ENCODE results near the gene TMCC2. TPM values are rescaled to one million over a fixed set of nuclear protein-coding genes. Genes with fewer than 3 reads are reported as not detected.
"Not testable (repeated sequence)": the region's sequence is repeated elsewhere in the genome, so short reads cannot be mapped to it uniquely, and the experiment has no call there.

TMCC2 gene
- total RNA-seq: 13.4 and 14.0 TPM in 2 replicates

DNA sequence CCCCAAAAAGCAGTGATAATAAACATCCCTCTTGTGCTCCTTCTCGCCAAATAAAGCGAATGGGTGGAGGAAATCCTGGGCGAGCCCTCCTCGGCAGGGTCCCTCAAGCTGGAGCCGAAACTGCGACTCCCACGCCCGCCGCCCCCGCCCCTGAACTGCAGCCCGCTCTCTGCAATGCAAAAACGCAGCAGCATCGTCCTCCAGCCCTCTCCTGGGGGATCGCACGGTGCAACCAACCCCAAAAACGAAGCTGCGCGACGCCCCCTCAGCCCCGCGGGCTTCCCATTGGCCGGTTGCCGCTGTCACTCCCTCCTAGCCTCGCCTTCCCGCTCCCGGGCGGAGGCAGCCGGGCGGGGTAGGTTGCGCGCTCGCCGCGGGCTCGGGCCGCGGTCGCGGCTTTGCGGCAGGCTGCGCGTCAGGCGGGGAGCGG, at the start of gene TMCC2:
Gene TMCC2 (plus strand): TSS at position 363 of the 430 bp plus-strand sequence. CDS start 619 bp downstream, outside the sequence.
- intact Hi-C loops (cut with micrococcal nuclease): loop anchor here (1.0 to 2.0 kb wide), 3 partner anchors 16 to 28 kb away; partner anchors contain the start of gene DSTYK

DNA sequence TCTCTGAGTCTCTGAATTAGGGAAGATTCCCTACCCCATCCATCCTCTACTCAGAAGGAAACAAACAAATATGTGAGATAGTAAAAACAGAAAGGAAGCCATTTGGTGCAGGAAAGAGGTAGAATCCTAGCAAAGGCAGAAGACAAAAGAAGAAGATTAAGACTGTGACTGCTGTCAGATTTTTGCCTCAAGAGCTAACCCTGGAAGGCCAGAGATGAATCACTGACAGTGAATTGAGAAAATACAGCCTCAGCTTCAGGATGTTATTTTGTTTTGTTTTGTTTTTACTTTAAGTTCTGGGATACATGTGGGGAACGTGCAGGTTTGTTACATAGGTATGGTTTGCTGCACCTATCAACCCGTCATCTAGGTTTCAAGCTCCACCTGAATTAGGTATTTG, 47.9 kb upstream of the TMCC2 start:
- Mint-ChIP-seq H3K9me3 (no peaks in the 10 kb centered on the region), H3K27ac (no peak overlapping the region), H3K4me3 (ENCODE audit: low read depth) (no peak overlapping the region), H3K4me1 (ENCODE audit: low read depth) (peaks cover 16% of the 10 kb centered on the region), H3K36me3 (ENCODE audit: low read depth) (peaks cover 54% of the 10 kb centered on the region), H3K27me3 (ENCODE audit: low read depth) (no peaks in the 10 kb centered on the region)
- intact Hi-C loops (cut with micrococcal nuclease): no loop called here
- DNase-seq (ENCODE audit: low spot score): no peak

More for the DNA sequence above, at the start of gene TMCC2:
- peaks cover 39% of the 10 kb centered on the region for H3K4me1 Mint-ChIP-seq (ENCODE audit: low read depth)
- H3K9me3 Mint-ChIP-seq: no peaks in the 10 kb centered on the region
- no peaks in the 10 kb centered on the region for H3K36me3 Mint-ChIP-seq (ENCODE audit: low read depth)
- peak; percentile 75 for DNase-seq (ENCODE audit: low spot score)
- peak within 1 kb of the TSS; percentile 97 for H3K4me3 Mint-ChIP-seq (ENCODE audit: low read depth)
- H3K27me3 Mint-ChIP-seq (ENCODE audit: low read depth): peaks cover 30% of the 10 kb centered on the region
- peak within 1 kb of the TSS; percentile 85 for H3K27ac Mint-ChIP-seq

DNA sequence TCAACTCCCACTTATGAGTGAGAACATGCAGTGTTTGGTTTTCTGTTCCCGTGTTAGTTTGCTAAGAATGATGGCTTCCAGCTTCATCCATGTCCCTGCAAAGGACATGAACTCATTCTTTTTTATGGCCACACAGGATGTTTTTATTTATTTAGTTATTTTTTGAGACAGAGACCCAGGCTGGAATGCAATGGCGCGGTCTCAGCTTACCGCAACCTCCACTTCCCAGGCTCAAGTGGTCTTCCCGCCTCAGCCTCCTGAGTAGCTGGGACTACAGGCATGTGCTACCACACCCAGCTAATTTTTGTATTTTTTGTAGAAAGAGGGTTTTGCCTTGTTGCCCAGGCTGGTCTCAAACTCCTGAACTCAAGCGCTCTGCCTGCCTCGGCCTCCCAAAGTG, 47.4 kb upstream of the TMCC2 start:
- Mint-ChIP-seq H3K4me1 (ENCODE audit: low read depth) (peaks cover 17% of the 10 kb centered on the region), H3K36me3 (ENCODE audit: low read depth) (peaks cover 55% of the 10 kb centered on the region)
- intact Hi-C loops (cut with micrococcal nuclease); H3K27me3 Mint-ChIP-seq (ENCODE audit: low read depth); DNase-seq (ENCODE audit: low spot score); H3K9me3 Mint-ChIP-seq; H3K27ac Mint-ChIP-seq; H3K4me3 Mint-ChIP-seq (ENCODE audit: low read depth): not testable (repeated sequence)

- Mint-ChIP-seq H3K36me3 (ENCODE audit: low read depth) (peaks cover 66% of the 10 kb centered on the region), H3K27ac (no peak overlapping the region), H3K4me3 (ENCODE audit: low read depth) (no peak overlapping the region), H3K4me1 (ENCODE audit: low read depth) (peaks cover 37% of the 10 kb centered on the region), H3K27me3 (ENCODE audit: low read depth) (no peaks in the 10 kb centered on the region), H3K9me3 (no peaks in the 10 kb centered on the region)
- DNase-seq (ENCODE audit: low spot score): no peak
- intact Hi-C loops (cut with micrococcal nuclease): no loop called here
Observed at GRCh38 chr1:205182930-205183329, 44.8 kb upstream of the TMCC2 start.

GRCh38 chr1:205183676-205184335, 43.9 kb upstream of the TMCC2 start:
- peaks cover 64% of the 10 kb centered on the region for H3K36me3 Mint-ChIP-seq (ENCODE audit: low read depth)
- H3K4me3 Mint-ChIP-seq (ENCODE audit: low read depth): no peak overlapping the region
- no peak for DNase-seq (ENCODE audit: low spot score)
- intact Hi-C loops (cut with micrococcal nuclease): no loop called here
- no peaks in the 10 kb centered on the region for H3K9me3 Mint-ChIP-seq
- H3K4me1 Mint-ChIP-seq (ENCODE audit: low read depth): peaks cover 37% of the 10 kb centered on the region
- H3K27me3 Mint-ChIP-seq (ENCODE audit: low read depth): no peaks in the 10 kb centered on the region
- H3K27ac Mint-ChIP-seq: peak overlapping the region; percentile 43

DNA sequence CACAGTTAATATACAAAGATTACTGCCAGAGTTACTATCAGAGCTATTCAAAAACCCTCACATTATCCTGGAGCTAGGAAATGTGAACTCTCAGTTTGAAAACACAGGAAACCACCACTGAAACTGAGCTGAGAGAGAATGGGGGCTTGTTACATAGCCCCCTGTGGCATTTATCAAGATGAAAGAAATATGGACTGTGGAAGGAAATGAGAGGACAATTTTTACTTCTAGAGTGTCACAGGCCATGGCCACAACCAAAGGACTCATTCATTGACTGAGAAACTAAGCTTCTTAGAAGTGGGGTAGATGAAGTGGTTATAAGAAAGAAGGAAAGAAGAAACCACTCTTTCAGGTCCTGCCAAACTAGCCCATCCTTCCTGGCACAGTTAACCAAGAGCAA, 41.6 kb upstream of the TMCC2 start:
- H3K27ac Mint-ChIP-seq: peak overlapping the region; percentile 66
- no peak overlapping the region for H3K4me3 Mint-ChIP-seq (ENCODE audit: low read depth)
- H3K4me1 Mint-ChIP-seq (ENCODE audit: low read depth): peaks cover 43% of the 10 kb centered on the region
- peaks cover 50% of the 10 kb centered on the region for H3K36me3 Mint-ChIP-seq (ENCODE audit: low read depth)
- no peaks in the 10 kb centered on the region for H3K27me3 Mint-ChIP-seq (ENCODE audit: low read depth)
- no peak for DNase-seq (ENCODE audit: low spot score)
- H3K9me3 Mint-ChIP-seq: no peaks in the 10 kb centered on the region
- intact Hi-C loops (cut with micrococcal nuclease): loop anchor here (1.0 to 2.0 kb wide), 3 partner anchors 13 to 19 kb away; no protein-coding TSS in a partner anchor

- peaks cover 53% of the 10 kb centered on the region for H3K36me3 Mint-ChIP-seq (ENCODE audit: low read depth)
- DNase-seq (ENCODE audit: low spot score): no peak
- H3K27me3 Mint-ChIP-seq (ENCODE audit: low read depth): no peaks in the 10 kb centered on the region
- H3K27ac Mint-ChIP-seq: no peak overlapping the region
- intact Hi-C loops (cut with micrococcal nuclease): loop anchor here (2.0 kb wide), 2 partner anchors 15 to 17 kb away; no protein-coding TSS in a partner anchor
- no peaks in the 10 kb centered on the region for H3K9me3 Mint-ChIP-seq
- peaks cover 47% of the 10 kb centered on the region for H3K4me1 Mint-ChIP-seq (ENCODE audit: low read depth)
- no peak overlapping the region for H3K4me3 Mint-ChIP-seq (ENCODE audit: low read depth)
Observed at GRCh38 chr1:205187420-205187819, 40.3 kb upstream of the TMCC2 start.

GRCh38 chr1:205188098-205188497, 39.6 kb upstream of the TMCC2 start:
- Mint-ChIP-seq H3K4me3 (ENCODE audit: low read depth) (no peak overlapping the region), H3K9me3 (no peaks in the 10 kb centered on the region), H3K36me3 (ENCODE audit: low read depth) (peaks cover 48% of the 10 kb centered on the region), H3K27me3 (ENCODE audit: low read depth) (no peaks in the 10 kb centered on the region), H3K27ac (no peak overlapping the region), H3K4me1 (ENCODE audit: low read depth) (peaks cover 47% of the 10 kb centered on the region)
- intact Hi-C loops (cut with micrococcal nuclease): no loop called here
- no peak for DNase-seq (ENCODE audit: low spot score)

- Mint-ChIP-seq H3K36me3 (ENCODE audit: low read depth) (peaks cover 43% of the 10 kb centered on the region), H3K4me1 (ENCODE audit: low read depth) (peaks cover 46% of the 10 kb centered on the region), H3K27ac (no peak overlapping the region), H3K27me3 (ENCODE audit: low read depth) (no peaks in the 10 kb centered on the region), H3K4me3 (ENCODE audit: low read depth) (no peak overlapping the region), H3K9me3 (no peaks in the 10 kb centered on the region)
- intact Hi-C loops (cut with micrococcal nuclease): no loop called here
- no peak for DNase-seq (ENCODE audit: low spot score)
Observed at GRCh38 chr1:205188596-205188995, 39.1 kb upstream of the TMCC2 start.

GRCh38 chr1:205189131-205189530, 38.6 kb upstream of the TMCC2 start:
- no peaks in the 10 kb centered on the region for H3K9me3 Mint-ChIP-seq
- no peak overlapping the region for H3K27ac Mint-ChIP-seq
- peaks cover 43% of the 10 kb centered on the region for H3K4me1 Mint-ChIP-seq (ENCODE audit: low read depth)
- H3K36me3 Mint-ChIP-seq (ENCODE audit: low read depth): peaks cover 40% of the 10 kb centered on the region
- intact Hi-C loops (cut with micrococcal nuclease): no loop called here
- no peak overlapping the region for H3K4me3 Mint-ChIP-seq (ENCODE audit: low read depth)
- H3K27me3 Mint-ChIP-seq (ENCODE audit: low read depth): no peaks in the 10 kb centered on the region
- no peak for DNase-seq (ENCODE audit: low spot score)

DNA sequence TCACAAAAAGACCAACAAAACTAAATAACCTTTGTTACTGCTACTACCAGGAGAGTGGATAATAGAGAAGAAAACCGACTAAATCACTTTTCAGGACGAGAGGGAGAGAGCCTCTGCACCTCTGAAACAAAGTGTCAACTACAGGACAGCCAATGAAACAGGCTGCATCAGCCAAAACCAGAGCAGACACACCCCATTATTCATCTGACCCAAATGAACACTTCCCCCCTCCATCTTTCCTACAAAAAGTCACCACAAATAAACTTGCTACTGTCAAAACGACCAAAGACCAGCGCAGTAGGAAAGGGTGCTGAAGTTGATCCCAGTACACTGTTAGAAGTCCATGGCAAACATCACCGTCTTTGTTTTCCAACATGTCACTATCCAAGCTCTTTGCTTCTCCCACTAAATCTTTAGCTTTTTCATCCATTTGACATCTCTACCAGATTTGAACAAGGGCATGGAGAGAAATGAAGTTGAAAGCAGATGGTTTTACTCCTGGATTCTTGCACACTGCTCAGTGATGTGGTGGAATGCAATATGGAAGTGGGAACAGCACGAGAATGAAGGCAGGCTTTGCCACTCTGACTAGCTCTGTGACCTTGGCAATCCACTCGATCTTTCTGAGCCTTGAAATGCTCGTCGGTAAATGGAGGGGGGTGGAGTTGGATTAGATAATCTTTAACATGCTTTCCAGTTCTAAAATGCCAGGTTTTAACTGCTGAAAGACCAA, 36.7 kb upstream of the TMCC2 start:
- H3K9me3 Mint-ChIP-seq: no peaks in the 10 kb centered on the region
- peaks cover 46% of the 10 kb centered on the region for H3K4me1 Mint-ChIP-seq (ENCODE audit: low read depth)
- peaks cover 38% of the 10 kb centered on the region for H3K36me3 Mint-ChIP-seq (ENCODE audit: low read depth)
- no peak overlapping the region for H3K27ac Mint-ChIP-seq
- H3K27me3 Mint-ChIP-seq (ENCODE audit: low read depth): no peaks in the 10 kb centered on the region
- no peak for DNase-seq (ENCODE audit: low spot score)
- intact Hi-C loops (cut with micrococcal nuclease): no loop called here
- H3K4me3 Mint-ChIP-seq (ENCODE audit: low read depth): no peak overlapping the region

- Mint-ChIP-seq H3K4me3 (ENCODE audit: low read depth) (no peak overlapping the region), H3K4me1 (ENCODE audit: low read depth) (peaks cover 40% of the 10 kb centered on the region), H3K27me3 (ENCODE audit: low read depth) (no peaks in the 10 kb centered on the region), H3K36me3 (ENCODE audit: low read depth) (peaks cover 33% of the 10 kb centered on the region), H3K27ac (no peak overlapping the region), H3K9me3 (no peaks in the 10 kb centered on the region)
- intact Hi-C loops (cut with micrococcal nuclease): no loop called here
- DNase-seq (ENCODE audit: low spot score): no peak
Observed at GRCh38 chr1:205191622-205192021, 36.1 kb upstream of the TMCC2 start.

DNA sequence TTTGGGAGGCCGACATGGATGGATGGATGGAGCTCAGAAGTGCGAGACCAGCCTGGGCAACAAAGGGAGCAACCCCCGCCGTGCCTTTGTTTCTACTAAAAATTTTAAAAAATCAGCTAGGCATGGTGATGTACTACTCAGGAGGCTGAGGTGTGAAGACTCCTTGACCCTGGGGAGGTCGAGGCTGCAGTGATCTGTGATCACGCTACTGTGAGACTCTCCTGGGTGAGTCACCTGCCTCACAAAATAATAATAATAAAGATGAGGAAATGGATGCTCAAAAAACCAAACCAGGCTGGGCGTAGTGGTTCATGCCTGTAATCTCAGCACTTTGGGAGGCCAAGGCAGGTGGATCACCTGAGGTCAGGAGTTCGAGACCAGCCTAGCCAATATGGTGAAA, 35.5 kb upstream of the TMCC2 start:
- Mint-ChIP-seq H3K9me3 (no peaks in the 10 kb centered on the region), H3K27ac (no peak overlapping the region), H3K27me3 (ENCODE audit: low read depth) (no peaks in the 10 kb centered on the region), H3K36me3 (ENCODE audit: low read depth) (peaks cover 30% of the 10 kb centered on the region), H3K4me1 (ENCODE audit: low read depth) (peaks cover 38% of the 10 kb centered on the region), H3K4me3 (ENCODE audit: low read depth) (no peak overlapping the region)
- no peak for DNase-seq (ENCODE audit: low spot score)
- intact Hi-C loops (cut with micrococcal nuclease): no loop called here

All from activated T-helper 2 cell treated with anti-CD3 and anti-CD28 coated beads, Interferon-gamma antibody, Interleukin-2, Interleukin-4, amounts not matched to agents 10 μg/mL and 5 μg/mL and 100 μg/mL, durations not matched to agents 14 hours and 24 hours and 36 hours (primary cell).